ENCODE results near the gene CD1C.

DNA sequence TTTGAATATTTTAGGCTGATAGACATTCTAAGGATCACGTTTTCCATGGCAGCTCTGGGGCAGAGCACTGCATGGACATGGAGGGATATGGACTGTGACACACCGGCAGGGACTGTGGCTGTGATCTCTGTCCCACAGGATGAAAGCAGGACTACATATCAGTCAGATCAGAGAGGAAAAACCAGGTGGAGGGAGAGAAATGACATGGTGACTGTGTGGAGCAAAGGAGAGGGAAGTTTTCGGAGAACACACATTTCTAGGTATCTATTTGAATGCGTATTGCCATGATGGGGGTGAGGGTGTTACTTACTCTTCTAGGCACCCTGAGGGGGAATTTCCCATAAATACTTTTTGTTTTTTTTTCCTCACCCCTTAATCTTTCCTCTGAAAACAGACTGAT, 3.2 kb upstream of the CD1C start:
- no peak for TF ChIP-seq GATA2 (IDR thresholded peaks at IDR 0.05; ENCODE audit: low read depth, low read length)
- no peak for TF ChIP-seq GATA3 (IDR thresholded peaks at IDR 0.05; ENCODE audit: low read depth, low read length)
